Raji (cell line): ENCODE measurements around the gene DDA1.

Source experiments
- POLR2A ChIP-seq: IDR thresholded peaks from 2 replicates; pipeline ENCODE4 v1.6.1; 2011; ENCODE audit warnings: low read depth, low read length, control low read depth; ENCODE audit not compliant: insufficient read depth

DDA1 gene

DNA sequence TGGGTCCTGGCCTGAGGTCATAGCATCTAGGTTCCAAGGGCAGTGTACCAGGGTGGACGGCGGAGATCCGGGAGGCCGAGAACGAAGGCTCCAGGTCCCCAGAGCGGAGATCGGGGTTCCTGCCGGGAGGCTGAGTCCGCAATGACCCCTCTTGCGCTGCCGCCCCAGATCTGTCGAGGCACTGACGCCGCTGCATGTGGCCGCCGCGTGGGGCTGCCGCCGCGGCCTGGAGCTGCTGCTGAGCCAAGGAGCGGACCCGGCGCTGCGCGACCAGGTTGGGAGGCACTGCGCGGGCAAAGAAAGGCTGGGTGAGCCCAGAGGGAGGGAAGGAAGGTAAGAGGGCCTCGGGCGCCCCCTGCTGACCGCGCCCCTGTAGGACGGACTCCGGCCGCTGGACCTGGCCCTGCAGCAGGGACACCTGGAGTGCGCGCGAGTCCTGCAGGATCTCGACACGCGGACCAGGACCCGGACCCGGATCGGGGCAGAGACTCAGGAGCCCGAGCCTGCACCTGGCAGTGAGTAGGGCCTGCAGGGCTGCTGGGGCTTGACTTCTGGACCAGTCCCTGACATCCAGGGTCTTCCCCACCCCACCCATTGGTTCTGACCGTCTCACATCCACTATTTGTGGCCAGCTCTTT lies 26.8 kb upstream of the DDA1 start:
- peak; percentile 72 for TF ChIP-seq POLR2A

DNA sequence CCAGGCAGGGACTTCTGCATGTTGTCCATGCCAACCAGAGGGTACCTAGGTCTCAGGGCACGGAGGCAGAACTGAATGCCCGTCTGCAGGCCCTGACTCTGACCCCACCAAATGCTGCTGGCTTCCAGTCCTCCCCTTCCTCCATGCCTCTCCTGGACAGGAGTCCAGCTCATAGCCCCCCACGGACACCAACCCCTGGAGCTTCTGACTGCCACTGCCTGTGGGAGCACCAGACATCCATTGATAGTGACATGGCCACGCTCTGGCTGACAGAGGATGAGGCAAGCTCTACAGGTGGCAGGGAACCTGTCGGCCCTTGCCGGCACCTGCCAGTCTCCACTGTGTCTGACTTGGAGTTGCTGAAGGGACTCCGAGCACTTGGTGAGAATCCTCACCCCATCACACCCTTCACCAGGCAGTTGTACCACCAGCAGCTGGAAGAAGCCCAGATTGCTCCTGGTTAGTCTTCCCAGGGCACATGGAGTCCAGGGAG lies 25.8 kb upstream of the DDA1 start:
- TF ChIP-seq POLR2A, result no peak

DNA sequence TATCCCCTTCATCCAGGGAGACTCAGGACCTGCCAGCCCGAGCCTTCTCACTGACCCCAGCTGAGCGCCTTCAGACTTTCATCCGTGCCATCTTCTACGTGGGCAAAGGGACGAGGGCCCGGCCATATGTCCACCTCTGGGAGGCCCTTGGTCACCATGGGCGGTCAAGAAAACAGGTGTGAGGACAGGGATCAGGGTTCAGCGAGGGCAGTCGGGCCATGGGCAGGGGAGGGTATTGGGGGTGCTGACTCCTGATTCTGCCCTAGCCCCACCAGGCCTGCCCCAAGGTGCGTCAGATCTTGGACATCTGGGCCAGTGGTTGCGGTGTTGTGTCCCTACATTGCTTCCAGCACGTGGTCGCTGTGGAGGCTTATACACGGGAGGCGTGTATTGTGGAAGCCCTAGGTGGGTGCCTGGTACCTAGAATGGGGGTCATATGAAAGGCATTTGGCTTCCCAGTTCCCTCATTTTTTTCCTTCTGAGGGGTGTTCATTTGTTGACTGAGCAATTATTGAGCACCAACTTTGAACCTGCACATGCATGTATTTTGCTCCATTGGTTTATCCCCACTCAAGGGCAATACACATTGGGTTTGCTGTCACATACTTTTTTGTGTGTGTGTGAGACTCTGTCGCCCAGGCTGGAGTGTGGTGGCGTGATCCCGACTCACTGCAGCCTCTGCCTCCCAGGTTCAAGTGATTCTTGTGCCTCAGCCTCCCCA lies 23.8 kb upstream of the DDA1 start:
- TF ChIP-seq POLR2A, result no peak

DNA sequence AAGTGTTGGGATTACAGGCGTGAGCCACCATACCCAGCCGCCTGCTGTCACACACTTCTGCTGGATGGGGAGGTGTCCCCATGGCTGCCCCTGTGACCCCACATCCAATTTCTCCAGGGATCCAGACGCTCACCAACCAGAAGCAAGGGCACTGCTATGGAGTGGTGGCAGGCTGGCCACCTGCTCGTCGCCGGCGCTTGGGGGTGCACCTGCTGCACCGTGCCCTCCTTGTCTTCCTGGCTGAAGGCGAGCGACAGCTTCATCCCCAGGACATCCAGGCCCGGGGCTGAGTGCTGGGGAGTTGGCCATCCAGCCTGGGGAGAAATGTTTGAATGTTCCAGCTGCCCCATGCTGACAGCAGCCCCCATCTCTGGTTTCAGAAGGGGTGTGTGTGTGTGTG lies 23.1 kb upstream of the DDA1 start:
- TF ChIP-seq POLR2A, result no peak

DNA sequence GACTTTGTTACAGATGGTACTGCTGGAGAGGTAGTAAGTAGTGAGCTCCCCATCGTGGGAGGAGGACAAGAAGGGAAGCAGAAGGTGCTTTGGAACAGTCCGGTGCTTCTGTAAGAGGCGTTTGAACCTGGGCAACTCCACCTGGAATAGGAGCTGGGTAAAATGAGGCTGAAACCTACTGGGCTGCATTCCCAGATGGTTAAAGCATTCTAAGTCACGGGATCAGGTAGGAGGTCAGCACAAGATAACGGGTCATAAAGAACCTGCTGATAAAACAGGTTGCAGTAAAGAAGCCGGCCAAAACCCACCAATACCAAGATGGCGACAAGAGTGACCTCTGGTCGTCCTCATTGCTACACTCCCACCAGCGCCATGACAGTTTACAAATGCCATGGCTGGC lies 22.6 kb upstream of the DDA1 start:
- TF ChIP-seq POLR2A, result no peak

DNA sequence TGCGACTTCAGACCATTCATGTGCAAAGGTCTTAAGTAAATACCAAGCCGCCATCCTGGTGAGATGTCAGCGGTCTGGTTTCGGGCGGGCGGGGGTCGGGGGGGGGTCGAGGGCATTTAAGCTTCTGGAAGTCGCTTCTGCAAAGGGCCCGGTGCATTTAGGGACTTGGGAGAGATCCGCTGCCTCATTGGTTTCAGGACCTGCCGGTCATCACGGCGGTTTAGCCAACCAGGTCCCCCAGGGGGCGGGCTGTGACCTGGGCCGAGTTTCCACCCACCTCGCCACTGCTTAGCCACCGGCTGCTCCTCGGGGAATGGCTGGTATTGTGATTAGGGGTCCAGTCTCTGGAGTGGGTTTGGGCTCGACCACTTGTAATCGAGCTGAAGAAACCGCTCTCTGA lies 19.9 kb upstream of the DDA1 start:
- no peak for TF ChIP-seq POLR2A

DNA sequence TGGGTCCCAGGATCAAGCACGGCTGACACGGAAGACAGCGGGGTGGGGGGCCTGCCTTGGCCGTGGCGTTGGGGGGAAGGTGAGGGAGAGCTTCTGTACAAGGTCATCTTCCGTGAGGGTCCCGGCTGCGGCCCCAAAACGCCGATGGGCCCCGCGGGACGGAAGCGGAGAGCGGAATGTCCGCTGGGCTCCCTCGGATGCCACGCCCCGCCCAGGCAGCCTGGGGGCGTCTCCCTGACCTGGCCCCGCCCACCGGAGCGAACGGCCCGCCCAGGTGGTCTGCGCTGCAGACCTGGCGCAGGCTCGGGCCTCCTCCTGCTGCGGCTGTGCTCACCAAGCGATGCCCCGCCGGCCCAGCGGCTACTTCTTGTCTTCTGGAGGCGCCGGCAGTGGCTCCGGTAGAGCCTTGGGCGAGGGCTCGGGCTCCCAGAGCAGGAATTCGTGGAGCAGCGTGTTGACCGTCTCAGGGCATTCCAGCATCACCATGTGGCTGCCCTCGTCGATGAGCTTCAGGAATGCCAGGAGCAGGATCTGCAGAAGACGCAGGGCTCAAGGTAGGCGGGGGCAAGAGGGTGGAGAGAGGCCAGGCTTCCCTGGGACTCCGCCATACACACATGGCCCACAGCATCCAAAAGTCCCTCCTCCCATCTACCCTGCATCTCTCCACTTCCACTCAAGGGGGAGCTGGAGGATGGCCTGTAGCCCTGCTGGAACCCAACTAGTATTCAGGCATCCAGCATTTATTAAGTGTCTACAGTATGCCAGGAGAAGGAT lies 16.9 kb upstream of the DDA1 start:
- TF ChIP-seq POLR2A, result peak; percentile 93

DNA sequence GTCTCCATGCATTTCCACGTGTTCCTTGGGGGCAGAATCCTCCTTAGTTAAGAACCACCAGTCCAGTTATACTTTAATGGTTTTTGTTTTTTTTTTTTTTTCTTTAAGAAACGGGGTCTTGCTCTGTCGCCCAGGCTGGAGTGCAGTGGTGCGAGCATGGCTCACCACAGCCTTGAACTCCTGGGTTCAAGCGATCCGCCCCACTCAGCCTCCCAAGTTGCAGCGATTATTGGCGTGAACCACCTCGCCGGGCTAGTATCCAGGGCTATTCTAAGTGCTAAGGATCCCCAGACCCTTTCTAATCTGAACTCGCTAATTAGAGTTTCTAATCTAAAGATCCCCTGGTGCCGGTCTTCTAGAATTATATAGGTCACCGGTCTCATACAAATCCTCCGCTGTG lies 15.8 kb upstream of the DDA1 start:
- TF ChIP-seq POLR2A, result no peak

DNA sequence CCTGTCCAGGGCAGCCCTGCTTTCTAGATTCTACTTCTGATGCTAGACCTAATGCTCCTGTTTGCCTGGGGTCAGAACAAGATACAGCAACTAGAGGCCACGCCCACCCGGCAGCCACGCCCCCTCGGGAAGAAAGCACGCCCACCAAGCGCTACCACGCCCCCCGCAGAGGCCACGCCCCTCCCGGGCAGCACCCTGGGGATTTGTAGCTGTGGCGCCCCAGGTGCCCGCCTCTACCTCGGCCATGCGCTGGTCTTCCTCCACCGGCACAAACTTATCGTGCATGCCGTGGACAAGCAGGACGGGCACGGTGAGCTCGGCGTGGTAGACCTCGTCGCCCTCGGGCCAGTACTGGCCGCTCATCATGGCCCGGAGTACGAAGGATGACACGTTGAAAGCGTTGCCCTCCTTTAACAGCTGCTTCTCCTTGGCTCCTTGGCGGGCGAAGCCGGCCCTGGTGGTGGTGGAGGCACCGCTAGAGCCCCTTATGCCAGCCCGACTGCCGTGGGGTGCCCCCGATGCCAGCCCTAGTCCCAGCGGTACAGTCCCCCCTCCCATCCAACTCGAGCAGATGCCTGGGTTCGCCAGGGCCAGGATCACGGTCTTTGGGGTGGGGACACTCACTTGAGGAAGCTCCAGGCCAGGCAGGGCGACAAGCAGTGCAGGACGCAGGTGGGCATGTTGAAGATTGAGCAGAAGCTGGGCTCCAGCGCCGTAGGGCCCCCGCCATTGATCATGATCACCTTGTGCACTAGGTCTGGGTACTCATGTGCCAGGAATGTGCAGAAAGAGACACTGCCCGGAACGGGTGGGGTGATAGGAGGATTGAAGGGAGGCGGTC lies 15.1 kb upstream of the DDA1 start:
- no peak for TF ChIP-seq POLR2A

DNA sequence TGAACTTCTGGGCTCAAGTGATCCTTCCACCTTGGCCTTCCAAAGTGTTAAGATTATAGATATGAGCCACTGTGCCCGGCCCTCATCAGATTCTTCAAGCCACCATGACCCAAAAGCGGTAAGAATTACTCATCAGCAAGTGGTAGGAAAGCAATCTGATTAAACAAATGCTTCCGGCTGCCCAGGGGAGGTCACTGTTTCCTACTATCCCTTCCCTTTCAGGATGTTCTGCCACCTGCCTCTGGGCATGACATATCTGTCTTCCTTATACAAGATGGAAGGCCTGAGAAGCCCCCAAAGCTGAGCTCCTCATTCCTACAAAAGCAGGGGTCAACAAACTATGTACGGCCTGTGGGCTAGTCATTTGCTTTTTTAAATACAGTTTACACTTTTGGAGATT lies 13.1 kb upstream of the DDA1 start:
- no peak for TF ChIP-seq POLR2A

DNA sequence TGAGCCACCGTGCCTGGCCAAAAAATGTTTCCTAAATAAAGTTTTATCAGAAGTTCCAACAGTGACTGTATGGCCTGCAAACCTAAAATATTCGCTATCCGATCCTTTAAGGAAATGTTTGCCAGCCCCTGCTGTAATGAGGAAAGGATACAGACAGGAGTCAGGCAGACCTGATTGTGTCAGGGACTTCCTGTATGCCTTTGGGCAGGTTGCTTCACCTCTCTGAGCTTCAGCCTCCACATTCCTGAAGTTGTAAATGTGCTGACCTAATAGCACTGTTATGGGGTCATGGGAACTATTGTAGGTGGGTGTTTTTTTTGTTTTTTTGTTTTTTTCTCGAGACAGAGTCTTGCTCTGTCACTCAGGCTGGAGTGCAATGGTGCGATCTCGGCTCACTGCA lies 12.4 kb upstream of the DDA1 start:
- no peak for TF ChIP-seq POLR2A

DNA sequence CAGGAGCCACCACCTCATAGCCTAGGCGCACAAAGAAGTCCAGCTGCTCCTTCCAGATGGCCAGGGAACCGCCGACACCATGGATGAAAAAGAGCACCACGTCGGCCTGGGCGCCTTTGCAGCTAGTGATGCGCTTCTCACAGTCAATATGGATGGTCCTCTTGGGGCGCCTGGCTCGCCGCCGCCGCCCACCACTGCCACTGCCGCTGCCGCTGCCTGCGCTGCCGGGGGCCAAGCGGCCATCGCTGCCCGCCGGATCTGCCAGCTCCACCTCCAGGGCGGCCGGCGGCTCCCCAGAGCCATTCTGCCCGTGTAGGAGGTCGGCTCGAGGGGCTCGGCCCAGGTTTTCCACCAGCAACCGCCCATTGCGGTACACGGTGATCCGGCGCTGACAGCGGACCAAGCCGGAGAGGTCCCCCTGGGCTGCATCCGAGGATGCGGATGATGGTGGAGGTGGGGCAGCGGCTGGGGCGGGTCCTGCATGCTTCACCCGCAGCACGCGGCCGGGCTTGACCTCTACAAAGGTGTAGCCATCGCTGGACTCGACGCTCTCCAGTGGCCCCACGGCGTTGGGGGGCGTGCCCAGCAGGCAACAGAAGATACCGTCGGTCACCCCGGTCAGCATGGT lies 8.3 kb upstream of the DDA1 start:
- TF ChIP-seq POLR2A, result no peak

DNA sequence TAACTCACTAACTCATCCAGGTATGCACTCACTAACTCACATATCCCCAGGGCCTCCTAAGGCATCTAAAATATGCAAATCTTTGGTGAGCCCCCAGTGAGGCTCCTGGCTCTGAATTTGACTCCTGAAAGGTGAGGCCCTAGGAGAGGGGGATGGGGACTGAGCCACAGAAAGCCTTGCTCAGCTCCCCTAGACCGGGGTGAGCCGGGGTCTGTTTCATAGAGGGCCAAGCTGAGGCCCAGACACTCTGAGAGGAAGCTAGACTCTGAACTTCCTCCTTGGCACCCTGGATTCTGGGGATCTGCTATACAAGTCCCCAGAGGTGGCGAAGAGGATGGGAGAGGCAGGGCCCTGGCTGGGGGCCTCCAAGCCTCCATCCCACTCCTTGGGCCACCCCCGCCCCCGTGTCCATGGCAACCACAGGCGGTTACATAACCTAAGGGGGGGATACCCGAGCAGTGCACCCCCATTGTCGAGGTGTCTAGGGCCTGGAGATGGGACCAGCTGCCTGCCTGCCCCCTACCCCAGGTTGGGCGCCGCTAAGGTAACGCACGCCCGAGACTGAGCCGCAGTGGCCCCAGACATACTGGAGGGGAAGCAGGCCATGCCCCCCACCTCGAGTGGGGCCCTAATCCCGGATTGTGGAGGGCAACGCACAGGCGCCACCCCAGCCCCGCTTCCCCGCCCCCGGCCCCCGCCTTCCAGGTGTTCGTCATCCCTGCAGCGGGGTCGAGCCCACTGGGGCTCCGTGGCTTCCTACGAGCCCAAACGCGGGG lies 6.8 kb upstream of the DDA1 start:
- TF ChIP-seq POLR2A, result no peak
